CD4-positive, alpha-beta T cell treated with Interleukin-15 for 4 hours (primary cell): ENCODE data around the gene DPM2.

ENCODE experiments used
- DNase-seq: peaks from one replicate; pipeline ENCODE4 v3.0.0-alpha.2; 2020; ENCODE audit warnings: low spot score

The DPM2 gene

DNA sequence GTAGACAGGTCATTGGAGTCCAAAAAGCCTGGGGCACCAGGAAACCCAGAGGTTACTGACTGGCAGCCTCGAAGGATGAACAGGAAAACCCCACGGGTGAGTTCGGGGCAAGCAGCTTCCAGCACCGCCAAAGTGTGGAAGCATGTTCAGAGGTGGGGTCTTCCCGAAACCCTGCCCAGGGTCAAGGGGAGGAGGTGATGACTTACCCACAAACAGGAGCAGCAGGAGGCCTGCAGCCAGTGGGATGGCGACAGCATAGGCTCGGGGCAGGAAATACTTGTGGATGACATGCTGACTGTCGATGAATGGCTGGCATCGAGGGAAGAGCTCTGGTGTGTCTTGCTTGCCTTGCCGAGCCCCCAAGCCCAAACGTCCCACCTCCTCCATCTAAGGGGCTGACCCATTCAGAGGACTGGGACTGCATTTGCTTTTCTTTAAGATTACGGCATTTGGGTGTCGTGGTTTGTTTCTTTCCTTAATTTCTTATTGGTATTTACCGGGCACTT, 1.3 kb downstream of the DPM2 start:
- DNase-seq = no peak

GRCh38 chr9:127935765-127936221, 1.9 kb downstream of the DPM2 start:
- DNase-seq = no peak

GRCh38 chr9:127934986-127935385, 2.7 kb downstream of the DPM2 start:
- no peak for DNase-seq

GRCh38 chr9:127934248-127934647, 3.4 kb downstream of the DPM2 start:
- DNase-seq = no peak

- DNase-seq = no peak
These were observed 6.4 kb downstream of the DPM2 start for GRCh38 chr9:127931092-127931881.

- peak; percentile 60 for DNase-seq
These were observed 7.2 kb downstream of the DPM2 start, which contains the start of gene PIP5KL1 for GRCh38 chr9:127930231-127931091. Gene PIP5KL1 (minus strand): TSS chr9:127930777. CDS start chr9:127930752, 25 bp downstream.

GRCh38 chr9:127929625-127929979, 8.1 kb downstream of the DPM2 start:
- DNase-seq = no peak

DNA sequence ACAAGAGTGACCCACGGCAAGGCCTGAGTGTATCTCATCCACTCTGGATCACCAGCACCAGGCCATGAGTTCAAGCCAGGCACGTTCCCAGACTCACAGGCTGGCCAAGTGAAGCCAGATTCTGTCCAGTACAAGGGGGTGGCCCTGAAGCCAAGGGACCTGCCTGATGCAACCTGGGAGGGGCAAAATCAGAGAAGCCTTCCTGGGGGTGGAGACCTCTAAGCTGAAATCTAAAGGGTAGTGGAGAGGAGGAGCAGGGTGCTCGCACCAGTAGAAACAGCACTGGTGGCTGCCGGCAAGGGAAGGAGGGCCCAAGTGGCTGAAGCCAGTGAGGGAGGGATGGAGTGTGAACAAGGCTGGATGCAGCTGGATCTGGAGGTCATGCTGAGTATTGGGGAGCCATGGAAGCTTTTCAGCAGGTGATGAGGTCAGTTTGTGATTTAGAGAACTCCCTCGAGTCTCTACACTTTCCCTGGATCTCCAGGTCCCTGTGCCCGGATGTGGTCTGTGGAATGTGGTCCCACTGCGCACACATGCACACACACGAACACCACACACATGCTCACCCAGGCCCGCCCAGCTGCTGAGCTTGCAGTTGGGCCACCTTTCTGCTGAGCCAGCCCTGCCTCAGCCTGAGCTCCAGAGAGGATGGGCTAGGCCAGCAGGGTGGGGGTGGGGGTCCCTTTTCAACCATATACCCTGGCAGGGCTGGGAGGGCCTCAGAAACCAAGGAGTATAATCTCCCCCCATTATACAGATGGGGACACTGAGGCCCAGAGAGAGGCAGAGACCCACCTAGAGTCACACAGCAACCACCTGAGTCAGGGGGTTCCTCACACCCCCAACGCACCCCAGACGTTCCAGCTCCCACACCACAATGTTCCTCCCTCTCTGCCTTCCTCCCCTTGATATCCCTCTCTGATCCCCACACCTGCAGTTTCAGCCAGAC, 8.7 kb downstream of the DPM2 start:
- DNase-seq = no peak

DNA sequence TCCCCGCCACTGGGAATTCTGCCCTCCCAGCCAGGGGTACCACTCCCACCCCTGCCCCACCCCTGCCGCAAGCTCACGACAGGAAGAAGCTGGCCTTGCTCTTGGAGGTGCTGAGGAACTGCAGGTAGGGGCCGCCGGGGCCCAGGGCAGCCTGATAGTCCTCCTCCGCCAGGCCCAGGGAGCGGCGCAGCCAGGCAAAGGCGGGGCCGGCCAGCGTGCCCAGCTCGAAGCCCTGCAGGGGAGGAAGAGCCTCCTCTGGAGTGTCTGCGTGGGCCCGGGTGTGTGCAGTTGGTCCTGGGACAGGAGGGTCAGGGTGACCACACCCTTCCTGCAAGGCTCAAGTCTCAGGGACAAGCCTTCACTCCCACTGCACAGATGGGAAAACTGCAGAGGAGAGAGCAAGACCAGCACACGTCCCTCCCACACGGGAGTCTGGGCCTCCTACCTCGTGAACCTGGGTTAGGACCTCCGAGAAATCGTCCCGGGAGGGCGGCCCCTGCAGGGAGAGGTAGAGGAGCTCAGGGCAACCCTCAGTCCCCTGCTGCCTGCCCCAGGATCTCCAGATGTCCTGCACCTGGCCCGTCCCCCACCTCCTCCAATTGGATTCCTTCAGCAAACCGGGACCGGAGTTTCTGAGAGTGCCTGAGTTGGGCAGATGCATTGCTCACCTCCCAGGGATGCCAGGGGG, 9.5 kb downstream of the DPM2 start:
- no peak for DNase-seq

- DNase-seq = peak; percentile 76
These were observed 10.3 kb downstream of the DPM2 start for GRCh38 chr9:127927201-127927987.

DNA sequence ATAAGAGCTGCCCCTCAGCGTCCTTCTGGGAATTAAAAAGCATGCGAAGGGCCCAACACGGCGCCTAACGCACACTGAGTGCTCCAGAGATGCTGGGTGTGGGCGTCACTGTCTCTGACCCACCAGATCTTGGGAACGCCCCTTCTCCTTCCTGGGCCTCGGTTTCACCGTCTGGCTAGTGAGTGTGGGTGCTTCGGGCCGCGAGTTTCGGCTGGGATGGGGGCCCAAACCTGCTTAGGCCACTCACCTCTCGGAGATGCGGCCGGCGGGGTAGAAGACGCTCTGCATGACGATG, 10.8 kb downstream of the DPM2 start:
- no peak for DNase-seq

DNA sequence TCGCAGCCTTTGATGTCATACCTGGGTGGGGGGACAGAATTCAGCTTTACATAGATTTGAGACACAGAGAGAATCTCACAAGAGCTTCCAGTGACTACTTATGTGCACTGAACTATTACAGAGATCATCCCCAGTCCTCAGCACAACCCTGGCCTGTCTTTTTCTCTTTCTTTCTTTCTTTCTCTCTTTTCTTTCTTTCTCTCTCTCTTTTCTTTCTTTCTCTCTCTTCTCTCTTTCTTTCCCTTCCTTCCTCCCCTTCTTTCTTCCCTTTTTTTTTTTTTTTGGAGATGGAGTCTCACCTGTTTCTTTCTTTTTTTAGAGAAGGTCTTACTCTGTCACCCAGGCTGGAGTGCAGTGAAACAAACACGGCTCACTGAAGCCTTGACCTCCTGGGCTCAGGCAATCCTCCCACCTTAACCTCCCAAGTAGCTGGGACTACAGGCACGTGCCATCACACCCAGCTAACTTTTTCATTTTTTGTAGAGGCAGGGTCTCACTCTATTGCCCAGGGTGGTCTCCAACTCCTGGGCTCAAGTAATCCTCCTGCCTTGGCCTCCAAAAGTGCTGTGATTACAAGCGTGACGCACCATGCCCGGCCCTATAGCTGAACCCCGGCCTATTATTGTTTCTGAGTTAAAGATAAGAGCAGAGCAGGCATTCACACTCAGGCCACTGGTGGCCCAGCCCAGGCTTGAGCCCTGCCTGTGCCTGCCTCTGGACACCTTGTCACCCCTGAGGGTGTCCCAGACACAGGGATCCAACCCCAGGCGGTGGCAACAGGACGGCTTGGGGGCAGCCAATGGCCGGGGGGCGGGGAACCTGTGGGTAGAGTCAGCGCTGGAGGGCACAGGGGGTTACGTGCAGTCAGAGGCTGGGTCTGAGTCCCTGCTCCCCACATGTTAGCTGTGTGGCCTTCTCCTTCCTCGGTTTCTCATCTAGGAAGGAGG, 11.4 kb downstream of the DPM2 start:
- no peak for DNase-seq

GRCh38 chr9:127924736-127925444, 12.8 kb downstream of the DPM2 start:
- DNase-seq = no peak

DNA sequence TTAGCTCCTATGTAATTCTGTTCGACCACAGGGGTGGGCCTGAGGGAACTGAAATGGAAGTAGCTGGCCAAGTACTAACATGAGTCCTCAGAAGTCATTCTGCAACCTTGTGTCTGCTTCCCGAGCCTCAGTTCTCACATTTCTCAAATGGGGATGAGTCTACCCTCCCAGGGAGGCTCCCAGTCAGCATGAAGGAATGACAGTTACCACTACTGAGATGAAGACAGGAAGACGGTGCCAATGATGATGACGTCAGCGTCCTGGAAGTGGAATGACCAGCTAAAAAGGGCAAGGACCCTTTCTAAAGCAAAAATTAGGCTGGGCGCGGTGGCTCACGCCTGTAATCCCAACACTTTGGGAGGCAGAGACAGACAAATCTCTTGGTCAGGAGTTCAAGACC, 13.9 kb downstream of the DPM2 start:
- DNase-seq = no peak

DNA sequence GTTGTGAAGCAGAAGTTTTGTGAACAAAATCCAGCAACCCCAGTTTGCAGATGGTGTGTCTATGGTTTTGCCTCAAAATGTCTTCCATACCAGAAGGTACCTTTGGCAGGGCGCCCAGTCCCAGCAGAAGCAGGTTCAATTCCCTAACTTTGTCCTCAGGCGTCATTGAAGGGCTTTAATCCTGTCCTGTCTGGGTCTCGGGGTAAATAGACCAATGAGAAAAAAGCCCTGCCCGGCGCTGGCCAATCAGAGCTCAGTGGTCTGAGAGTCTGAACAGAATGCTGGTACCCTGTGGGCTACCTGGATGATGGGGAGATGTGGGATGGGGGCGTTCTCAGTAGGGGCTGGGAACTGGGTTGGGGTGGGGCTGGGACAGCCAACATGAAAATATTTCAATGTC, 14.6 kb downstream of the DPM2 start:
- DNase-seq = no peak

DNA sequence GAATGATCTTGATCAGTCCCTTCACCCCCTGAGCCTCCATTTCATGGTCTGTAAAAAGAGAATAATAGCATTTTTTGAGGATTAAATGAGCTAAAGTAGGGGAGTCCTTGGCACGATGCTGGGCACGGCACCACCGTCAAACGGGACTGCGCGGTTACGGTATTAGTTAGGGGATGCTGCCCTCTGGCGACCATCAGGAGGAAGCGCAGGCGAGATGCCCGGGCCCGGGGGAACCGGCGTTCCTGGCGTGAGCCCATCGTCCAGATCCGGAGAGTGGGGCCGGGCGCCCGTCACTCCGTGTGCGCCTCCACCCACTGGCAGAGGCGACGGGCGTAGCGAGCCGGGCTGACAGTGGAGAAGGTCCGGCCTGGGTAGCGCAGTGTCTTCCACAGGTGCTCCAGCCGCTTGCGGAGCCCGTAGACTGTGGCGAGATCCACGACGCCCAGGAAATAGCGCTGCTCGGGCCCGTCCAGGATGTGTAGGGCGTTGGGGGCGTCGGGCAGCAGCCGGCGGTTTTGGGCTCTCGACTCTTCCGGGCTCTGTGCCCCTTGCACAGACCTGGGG, 16.0 kb downstream of the DPM2 start:
- peak; percentile 79 for DNase-seq

DNA sequence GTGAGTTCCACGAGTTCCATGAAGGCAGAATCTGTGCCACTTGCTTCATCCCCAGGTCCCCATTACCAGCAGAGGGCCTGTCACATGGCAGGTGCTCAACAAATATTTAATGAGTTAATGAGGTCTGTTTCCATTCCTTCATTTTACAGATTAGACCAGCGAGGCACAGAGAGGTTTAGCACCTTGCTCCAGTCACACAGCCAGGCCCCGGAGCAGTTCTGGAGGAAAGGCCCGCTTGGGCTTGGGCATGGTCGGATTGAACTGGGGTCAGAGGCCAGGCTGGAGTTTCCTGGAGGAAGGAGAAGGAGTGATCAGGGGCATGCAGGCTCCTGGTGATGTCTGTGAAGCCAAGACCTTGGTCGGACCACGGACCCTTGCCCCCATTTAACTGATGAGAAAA, 16.9 kb downstream of the DPM2 start:
- DNase-seq = no peak

DNA sequence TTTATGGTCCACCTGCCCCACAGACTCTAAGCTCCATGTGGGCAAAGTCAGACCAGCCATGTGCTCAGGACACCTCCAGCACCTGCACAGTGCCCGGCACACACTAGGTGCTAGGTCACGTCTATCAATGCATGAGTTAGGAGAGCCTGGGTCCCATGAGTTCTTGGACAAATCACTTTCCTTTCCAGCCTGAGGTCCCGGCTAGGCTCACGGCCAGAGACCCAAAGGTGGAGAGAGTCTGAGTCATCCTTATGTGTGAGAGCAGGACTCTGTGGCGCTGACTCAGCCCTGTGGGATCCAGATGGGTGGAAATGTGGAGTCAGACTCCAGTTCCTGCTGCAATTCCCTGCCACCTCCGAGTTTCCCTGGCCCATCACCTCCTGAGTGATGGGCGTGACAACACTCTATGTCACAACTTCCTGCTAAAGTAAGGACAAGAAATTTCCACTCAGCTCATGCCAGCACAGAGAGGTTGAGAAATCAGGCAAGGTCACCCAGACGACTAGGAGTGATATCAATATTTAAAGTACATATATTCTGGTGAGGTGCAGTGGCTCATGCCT, 18.3 kb downstream of the DPM2 start:
- DNase-seq = no peak
